GM23338 (cell line): ENCODE data around the gene ITIH2.

ENCODE experiments used
- EZH2 ChIP-seq: fragments of 200-600 bp; sonication (generic); IDR thresholded peaks from one replicate; pipeline ENCODE4 v1.8.0; 2017; ENCODE audit warnings: antibody characterized with exemption, mild to moderate bottlenecking, low read depth; ENCODE audit not compliant: unreplicated experiment
- EZH2phosphoT487 ChIP-seq: fragments of 200-600 bp; sonication (generic); IDR thresholded peaks from one replicate; pipeline ENCODE4 v1.8.1; 2018; ENCODE audit warnings: antibody characterized with exemption; ENCODE audit not compliant: unreplicated experiment
- JUNB ChIP-seq: IDR thresholded peaks from one replicate; pipeline ENCODE4 v1.6.1; 2016; ENCODE audit warnings: antibody characterized with exemption; ENCODE audit not compliant: unreplicated experiment
- POLR2AphosphoS5 ChIP-seq: IDR thresholded peaks from 2 replicates; pipeline ENCODE4 v1.6.1; 2016; ENCODE audit warnings: antibody characterized with exemption, low read depth
- STAT1 ChIP-seq: IDR thresholded peaks from one replicate; pipeline ENCODE4 v1.6.1; 2016; ENCODE audit warnings: antibody characterized with exemption; ENCODE audit not compliant: unreplicated experiment
- ZNF114 ChIP-seq: fragments of 250-450 bp; sonication (Bioruptor Pico); IDR thresholded peaks from 2 replicates; pipeline ENCODE4 v1.5.0; 2020; ENCODE audit warnings: mild to moderate bottlenecking, moderate library complexity
- ZNF331 ChIP-seq: fragments of 250-450 bp; sonication (Bioruptor Pico); IDR thresholded peaks from 2 replicates; pipeline ENCODE4 v1.5.0; 2020; ENCODE audit warnings: low read depth, mild to moderate bottlenecking, moderate library complexity
- TF ChIP-seq, protein P1 (sequence below), 2 experiments: fragments of 200-600 bp in 1 of 2; sonication (generic) in 1 of 2; conservative IDR thresholded peaks; 2 replicates each; pipeline versions ENCODE4 v1.5.1 to v1.6.1; 2016 to 2017; ENCODE audit warnings: antibody characterized with exemption in 2 of 2, low read depth in 2 of 2, mild to moderate bottlenecking in 2 of 2, moderate library complexity in 1 of 2
- TF ChIP-seq, protein P2 (sequence below): IDR thresholded peaks from one replicate; pipeline ENCODE4 v1.6.1; 2018; ENCODE audit warnings: antibody characterized with exemption; ENCODE audit not compliant: unreplicated experiment
- TF ChIP-seq, protein P3 (sequence below): IDR thresholded peaks from 2 replicates; pipeline ENCODE4 v1.6.1; 2016; ENCODE audit warnings: antibody characterized with exemption

DNA sequence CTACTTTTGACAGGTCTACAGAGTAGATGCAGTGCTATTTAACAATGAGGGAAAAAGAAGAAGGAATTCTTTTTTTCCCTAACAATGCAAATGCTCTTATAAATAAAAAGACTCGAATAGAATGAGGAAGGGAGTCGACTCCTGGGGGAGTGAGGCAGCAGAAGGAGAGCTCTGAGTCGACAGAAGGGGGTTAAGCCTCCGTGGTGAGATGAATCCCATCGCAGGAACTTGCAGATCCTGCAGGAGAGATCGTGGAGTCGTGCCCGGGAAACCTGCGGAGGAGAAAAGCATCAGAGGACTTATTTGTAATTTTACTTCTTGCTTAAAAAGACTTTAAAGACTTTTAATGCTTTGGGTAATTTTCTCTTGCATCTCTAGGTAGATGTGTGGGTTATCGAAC lies 17.4 kb downstream of the ITIH2 start:
- TF ChIP-seq, protein P1, sequence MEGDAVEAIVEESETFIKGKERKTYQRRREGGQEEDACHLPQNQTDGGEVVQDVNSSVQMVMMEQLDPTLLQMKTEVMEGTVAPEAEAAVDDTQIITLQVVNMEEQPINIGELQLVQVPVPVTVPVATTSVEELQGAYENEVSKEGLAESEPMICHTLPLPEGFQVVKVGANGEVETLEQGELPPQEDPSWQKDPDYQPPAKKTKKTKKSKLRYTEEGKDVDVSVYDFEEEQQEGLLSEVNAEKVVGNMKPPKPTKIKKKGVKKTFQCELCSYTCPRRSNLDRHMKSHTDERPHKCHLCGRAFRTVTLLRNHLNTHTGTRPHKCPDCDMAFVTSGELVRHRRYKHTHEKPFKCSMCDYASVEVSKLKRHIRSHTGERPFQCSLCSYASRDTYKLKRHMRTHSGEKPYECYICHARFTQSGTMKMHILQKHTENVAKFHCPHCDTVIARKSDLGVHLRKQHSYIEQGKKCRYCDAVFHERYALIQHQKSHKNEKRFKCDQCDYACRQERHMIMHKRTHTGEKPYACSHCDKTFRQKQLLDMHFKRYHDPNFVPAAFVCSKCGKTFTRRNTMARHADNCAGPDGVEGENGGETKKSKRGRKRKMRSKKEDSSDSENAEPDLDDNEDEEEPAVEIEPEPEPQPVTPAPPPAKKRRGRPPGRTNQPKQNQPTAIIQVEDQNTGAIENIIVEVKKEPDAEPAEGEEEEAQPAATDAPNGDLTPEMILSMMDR (conservative IDR thresholded peaks at IDR 0.05; ENCODE audit: low read depth in 2 of 2), result no peak
- TF ChIP-seq, protein P2, sequence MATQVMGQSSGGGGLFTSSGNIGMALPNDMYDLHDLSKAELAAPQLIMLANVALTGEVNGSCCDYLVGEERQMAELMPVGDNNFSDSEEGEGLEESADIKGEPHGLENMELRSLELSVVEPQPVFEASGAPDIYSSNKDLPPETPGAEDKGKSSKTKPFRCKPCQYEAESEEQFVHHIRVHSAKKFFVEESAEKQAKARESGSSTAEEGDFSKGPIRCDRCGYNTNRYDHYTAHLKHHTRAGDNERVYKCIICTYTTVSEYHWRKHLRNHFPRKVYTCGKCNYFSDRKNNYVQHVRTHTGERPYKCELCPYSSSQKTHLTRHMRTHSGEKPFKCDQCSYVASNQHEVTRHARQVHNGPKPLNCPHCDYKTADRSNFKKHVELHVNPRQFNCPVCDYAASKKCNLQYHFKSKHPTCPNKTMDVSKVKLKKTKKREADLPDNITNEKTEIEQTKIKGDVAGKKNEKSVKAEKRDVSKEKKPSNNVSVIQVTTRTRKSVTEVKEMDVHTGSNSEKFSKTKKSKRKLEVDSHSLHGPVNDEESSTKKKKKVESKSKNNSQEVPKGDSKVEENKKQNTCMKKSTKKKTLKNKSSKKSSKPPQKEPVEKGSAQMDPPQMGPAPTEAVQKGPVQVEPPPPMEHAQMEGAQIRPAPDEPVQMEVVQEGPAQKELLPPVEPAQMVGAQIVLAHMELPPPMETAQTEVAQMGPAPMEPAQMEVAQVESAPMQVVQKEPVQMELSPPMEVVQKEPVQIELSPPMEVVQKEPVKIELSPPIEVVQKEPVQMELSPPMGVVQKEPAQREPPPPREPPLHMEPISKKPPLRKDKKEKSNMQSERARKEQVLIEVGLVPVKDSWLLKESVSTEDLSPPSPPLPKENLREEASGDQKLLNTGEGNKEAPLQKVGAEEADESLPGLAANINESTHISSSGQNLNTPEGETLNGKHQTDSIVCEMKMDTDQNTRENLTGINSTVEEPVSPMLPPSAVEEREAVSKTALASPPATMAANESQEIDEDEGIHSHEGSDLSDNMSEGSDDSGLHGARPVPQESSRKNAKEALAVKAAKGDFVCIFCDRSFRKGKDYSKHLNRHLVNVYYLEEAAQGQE, result no peak
- TF ChIP-seq EZH2, result no peak
- no peak for TF ChIP-seq POLR2AphosphoS5
- TF ChIP-seq EZH2phosphoT487, result no peak
- TF ChIP-seq, protein P3, sequence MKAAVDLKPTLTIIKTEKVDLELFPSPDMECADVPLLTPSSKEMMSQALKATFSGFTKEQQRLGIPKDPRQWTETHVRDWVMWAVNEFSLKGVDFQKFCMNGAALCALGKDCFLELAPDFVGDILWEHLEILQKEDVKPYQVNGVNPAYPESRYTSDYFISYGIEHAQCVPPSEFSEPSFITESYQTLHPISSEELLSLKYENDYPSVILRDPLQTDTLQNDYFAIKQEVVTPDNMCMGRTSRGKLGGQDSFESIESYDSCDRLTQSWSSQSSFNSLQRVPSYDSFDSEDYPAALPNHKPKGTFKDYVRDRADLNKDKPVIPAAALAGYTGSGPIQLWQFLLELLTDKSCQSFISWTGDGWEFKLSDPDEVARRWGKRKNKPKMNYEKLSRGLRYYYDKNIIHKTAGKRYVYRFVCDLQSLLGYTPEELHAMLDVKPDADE, result no peak
- no peak for TF ChIP-seq ZNF114 (CRISPR knock-in tag)
- no peak for TF ChIP-seq JUNB
- no peak for TF ChIP-seq STAT1
- no peak for TF ChIP-seq ZNF331
